Stimulated activated CD4-positive, alpha-beta T cell treated with anti-CD3 and anti-CD28 coated beads, Interleukin-12 subunit alpha, Interleukin-12 subunit beta, amount 100 ng/mL, for 4 hours (primary cell): ENCODE measurements around the gene PEX16.

Source experiments
- DNase-seq: peaks from one replicate; pipeline ENCODE4 v3.0.0-alpha.2; 2020

PEX16 gene

DNA sequence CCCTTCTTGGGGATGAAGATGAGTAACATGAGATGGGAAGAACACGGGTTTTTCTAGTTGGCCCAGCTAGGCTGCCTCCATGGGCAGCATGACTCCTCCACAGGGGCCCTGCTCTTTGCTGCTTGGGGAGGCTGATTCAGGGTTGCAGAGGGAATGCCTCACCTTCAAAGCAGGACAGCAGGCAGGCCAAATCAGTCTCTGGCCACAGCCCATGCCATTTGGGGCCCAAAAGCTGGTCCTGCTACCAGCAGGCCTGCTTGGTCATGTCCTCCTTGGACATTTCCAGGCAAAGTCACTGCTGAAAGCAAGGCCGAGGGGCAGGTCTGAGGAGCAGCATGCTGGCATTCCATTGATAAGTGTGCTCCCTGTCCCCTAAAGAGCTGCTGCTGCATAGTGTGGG lies 46.0 kb downstream of the PEX16 start:
- DNase-seq = no peak

GRCh38 chr11:45870706-45871105 lies 47.0 kb downstream of the PEX16 start:
- DNase-seq = no peak

DNA sequence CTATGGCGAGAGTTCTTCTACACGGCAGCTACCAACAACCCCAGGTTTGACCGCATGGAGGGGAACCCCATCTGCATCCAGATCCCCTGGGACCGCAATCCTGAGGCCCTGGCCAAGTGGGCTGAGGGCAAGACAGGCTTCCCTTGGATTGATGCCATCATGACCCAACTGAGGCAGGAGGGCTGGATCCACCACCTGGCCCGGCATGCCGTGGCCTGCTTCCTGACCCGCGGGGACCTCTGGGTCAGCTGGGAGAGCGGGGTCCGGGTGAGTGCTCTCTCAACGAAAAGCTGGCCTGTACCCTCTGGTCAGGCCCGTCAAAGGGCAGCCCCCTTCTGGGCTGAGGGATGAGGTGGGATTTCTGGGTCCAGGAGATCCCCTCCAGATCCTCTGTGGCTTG lies 48.1 kb downstream of the PEX16 start:
- no peak for DNase-seq

- no peak for DNase-seq
These were observed 53.6 kb downstream of the PEX16 start for GRCh38 chr11:45864041-45864440.

DNA sequence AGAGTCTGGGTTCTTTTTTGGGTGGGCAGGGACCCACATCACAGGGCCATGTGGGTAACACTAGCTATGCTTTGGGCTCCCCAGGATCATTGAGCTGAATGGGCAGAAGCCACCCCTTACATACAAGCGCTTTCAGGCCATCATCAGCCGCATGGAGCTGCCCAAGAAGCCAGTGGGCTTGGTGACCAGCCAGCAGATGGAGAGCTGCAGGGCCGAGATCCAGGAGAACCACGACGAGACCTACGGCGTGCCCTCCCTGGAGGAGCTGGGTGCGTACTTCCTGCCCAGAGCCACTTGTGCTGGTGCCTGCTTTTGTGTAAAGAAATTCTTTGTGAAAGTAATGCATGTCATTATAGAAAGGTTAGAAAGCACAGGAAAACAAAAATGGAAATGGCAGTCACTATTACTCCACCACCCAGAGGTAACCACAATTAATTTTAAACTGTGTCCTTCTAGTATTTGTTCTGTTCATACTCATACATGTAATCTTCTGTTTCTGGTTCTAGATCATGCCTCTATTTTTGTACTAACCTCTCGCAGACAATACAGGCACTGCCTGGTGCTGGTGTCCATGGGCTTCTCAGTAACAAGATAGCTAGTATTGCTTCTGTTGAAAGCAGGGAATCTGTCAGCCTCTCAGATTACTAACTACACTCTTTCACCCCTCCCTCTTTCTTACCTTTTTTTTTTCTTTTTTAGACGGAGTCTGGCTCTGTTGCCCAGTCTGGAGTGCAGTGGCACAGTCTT lies 56.7 kb downstream of the PEX16 start:
- no peak for DNase-seq

DNA sequence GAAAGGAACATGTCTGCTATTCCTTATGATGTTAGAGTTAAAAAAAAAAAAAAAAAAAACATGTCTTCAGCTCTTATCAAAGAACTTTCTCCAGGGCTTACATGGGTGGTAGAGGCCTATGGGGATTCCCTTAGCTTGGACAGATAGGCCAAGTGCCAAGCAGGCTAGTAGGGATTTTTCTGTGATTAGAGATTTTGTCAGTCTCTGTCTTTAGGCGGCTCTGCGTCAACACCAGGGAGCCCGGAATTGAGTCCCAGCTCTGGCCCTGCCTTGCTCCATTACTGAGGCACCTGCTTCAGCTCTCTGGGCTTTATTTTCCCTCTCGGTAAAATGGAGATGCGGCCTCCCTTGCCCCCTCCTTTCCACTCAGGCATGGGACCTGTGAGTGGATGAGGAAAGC lies 57.3 kb downstream of the PEX16 start:
- DNase-seq = no peak
